Measurements from ENCODE around the gene CPSF4L.
A peak's percentile ranks its signal among the peaks of the same experiment; 100 is the strongest.
"Not testable (repeated sequence)": the region's sequence is repeated elsewhere in the genome, so short reads cannot be mapped to it uniquely, and the experiment has no call there.

CPSF4L gene

GRCh38 chr17:73261617-73261951 lies at the start of gene CPSF4L:
TSS of gene CPSF4L (minus strand) at chr17:73261880. CDS start at chr17:73261818, 62 bp downstream.
- no peak for DNase-seq

GRCh38 chr17:73311428-73311780 lies 49.7 kb upstream of the CPSF4L start:
- DNase-seq, result peak in 1 of 2 donors; percentile 51

GRCh38 chr17:73309727-73310596 lies 48.3 kb upstream of the CPSF4L start:
- DNase-seq, result no peak

- DNase-seq, result not testable (repeated sequence)
Observed at GRCh38 chr17:73308959-73309358, 47.3 kb upstream of the CPSF4L start.

GRCh38 chr17:73308017-73308823 lies 46.5 kb upstream of the CPSF4L start:
- no peak for DNase-seq

GRCh38 chr17:73307130-73307529 lies 45.5 kb upstream of the CPSF4L start:
- DNase-seq, result peak; percentile 31 to 46

GRCh38 chr17:73305845-73306836 lies 44.5 kb upstream of the CPSF4L start:
- no peak for DNase-seq

GRCh38 chr17:73304971-73305812 lies 43.5 kb upstream of the CPSF4L start:
- no peak for DNase-seq

GRCh38 chr17:73304438-73304837 lies 42.8 kb upstream of the CPSF4L start:
- no peak for DNase-seq

GRCh38 chr17:73302189-73302588 lies 40.5 kb upstream of the CPSF4L start:
- no peak for DNase-seq

GRCh38 chr17:73301369-73301768 lies 39.7 kb upstream of the CPSF4L start:
- no peak for DNase-seq

- no peak for DNase-seq
Observed at GRCh38 chr17:73300392-73300791, 38.7 kb upstream of the CPSF4L start.

- no peak for DNase-seq
Observed at GRCh38 chr17:73297934-73298861, 36.5 kb upstream of the CPSF4L start.

GRCh38 chr17:73293480-73293911 lies 31.8 kb upstream of the CPSF4L start:
- no peak for DNase-seq

GRCh38 chr17:73293031-73293430 lies 31.4 kb upstream of the CPSF4L start:
- no peak for DNase-seq

GRCh38 chr17:73292031-73292531 lies 30.4 kb upstream of the CPSF4L start:
- DNase-seq, result peak; percentile 27 to 47

- no peak for DNase-seq
Observed at GRCh38 chr17:73291260-73291801, 29.7 kb upstream of the CPSF4L start.

- DNase-seq, result no peak
Observed at GRCh38 chr17:73290399-73291259, 28.9 kb upstream of the CPSF4L start.
